Stimulated activated CD4-positive, alpha-beta T cell treated with anti-CD3 and anti-CD28 coated beads, Interleukin-2, amount 100 ng/mL, for 24 hours (primary cell): ENCODE data around the gene OR13J1.

ENCODE experiments used
- DNase-seq, 2 donors: peaks; one replicate each; pipeline ENCODE4 v3.0.0-alpha.2; 2020

The OR13J1 gene

GRCh38 chr9:35856206-35856605 lies 14.0 kb downstream of the OR13J1 start:
- DNase-seq = peak in 1 of 2 donors; percentile 3

GRCh38 chr9:35854091-35854762 lies 16.0 kb downstream of the OR13J1 start:
- peak in 1 of 2 donors; percentile 1 for DNase-seq

- peak in 1 of 2 donors; percentile 8 for DNase-seq
These were observed 17.0 kb downstream of the OR13J1 start for GRCh38 chr9:35852876-35853865.

GRCh38 chr9:35852267-35852815 lies 17.9 kb downstream of the OR13J1 start:
- no peak for DNase-seq

- DNase-seq = peak in 1 of 2 donors; percentile 29
These were observed 22.2 kb downstream of the OR13J1 start for GRCh38 chr9:35847792-35848572.

GRCh38 chr9:35845824-35846771 lies 24.1 kb downstream of the OR13J1 start:
- no peak for DNase-seq

- no peak for DNase-seq
These were observed 25.5 kb downstream of the OR13J1 start for GRCh38 chr9:35844628-35845270.

GRCh38 chr9:35842795-35843194 lies 27.4 kb downstream of the OR13J1 start:
- no peak for DNase-seq

GRCh38 chr9:35842020-35842745 lies 28.0 kb downstream of the OR13J1 start:
- DNase-seq = no peak

- no peak for DNase-seq
These were observed 28.6 kb downstream of the OR13J1 start for GRCh38 chr9:35841645-35841900.

- DNase-seq = no peak
These were observed 29.1 kb downstream of the OR13J1 start for GRCh38 chr9:35840881-35841644.

GRCh38 chr9:35839926-35840325 lies 30.3 kb downstream of the OR13J1 start:
- no peak for DNase-seq

GRCh38 chr9:35836595-35836994 lies 33.6 kb downstream of the OR13J1 start:
- no peak for DNase-seq

- DNase-seq = no peak
These were observed 34.4 kb downstream of the OR13J1 start for GRCh38 chr9:35835766-35836165.

- DNase-seq = no peak
These were observed 35.0 kb downstream of the OR13J1 start for GRCh38 chr9:35835216-35835632.

- no peak for DNase-seq
These were observed 35.7 kb downstream of the OR13J1 start for GRCh38 chr9:35834260-35835215.

- no peak for DNase-seq
These were observed 37.4 kb downstream of the OR13J1 start for GRCh38 chr9:35832814-35833213.

GRCh38 chr9:35831040-35831439 lies 39.2 kb downstream of the OR13J1 start:
- no peak for DNase-seq

- no peak for DNase-seq
These were observed 40.5 kb downstream of the OR13J1 start for GRCh38 chr9:35829764-35830096.
